IPS-11a (cell line): ENCODE results near the gene RANBP9.

Source experiments
- H3K4me3 ChIP-seq: one replicate; pipeline ENCODE4 v1.5.1; 2013; ENCODE audit warnings: low read depth, low read length, control low read depth

RANBP9 gene

DNA sequence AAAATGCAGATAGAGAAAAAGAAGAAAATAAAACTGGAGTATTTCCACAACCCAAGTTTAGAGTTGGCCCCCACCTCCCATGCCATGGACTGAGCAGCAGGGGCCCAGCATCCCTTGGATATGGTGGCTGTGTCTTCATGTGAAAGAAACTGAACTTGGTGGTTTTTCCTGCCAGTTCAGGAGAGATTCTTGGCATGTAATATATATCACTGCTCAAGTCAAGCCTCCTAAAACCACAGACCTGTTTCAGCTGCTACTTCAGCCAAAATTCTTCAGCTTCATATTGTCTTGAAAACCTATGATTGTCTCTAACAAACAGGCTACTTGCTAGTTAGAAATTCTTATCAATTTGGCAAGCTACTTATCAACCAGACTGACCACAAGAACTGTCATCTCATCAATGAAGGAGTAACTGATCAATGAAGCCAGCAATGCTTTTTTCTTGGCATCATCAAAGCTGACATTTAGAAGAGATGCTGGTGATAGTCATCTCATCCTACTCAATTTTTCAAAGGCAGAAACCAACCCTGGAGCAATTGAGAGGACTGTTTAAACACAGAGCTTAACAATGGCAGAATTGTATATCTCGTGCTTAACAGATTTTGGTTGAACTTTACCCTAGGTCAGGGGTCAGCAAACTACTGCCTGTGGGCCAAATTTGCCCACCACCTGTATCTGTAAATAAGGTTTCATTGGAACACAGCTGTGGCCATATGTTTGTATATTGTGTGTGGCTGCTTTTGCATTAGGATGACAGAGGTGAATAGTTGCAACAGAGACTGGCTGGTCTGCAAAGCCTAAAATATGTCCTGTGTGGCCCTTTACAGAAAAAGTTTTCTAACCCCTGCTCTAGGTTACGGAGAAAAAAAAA, 106.9 kb downstream of the RANBP9 start:
- H3K4me3 ChIP-seq: no peak overlapping the region

DNA sequence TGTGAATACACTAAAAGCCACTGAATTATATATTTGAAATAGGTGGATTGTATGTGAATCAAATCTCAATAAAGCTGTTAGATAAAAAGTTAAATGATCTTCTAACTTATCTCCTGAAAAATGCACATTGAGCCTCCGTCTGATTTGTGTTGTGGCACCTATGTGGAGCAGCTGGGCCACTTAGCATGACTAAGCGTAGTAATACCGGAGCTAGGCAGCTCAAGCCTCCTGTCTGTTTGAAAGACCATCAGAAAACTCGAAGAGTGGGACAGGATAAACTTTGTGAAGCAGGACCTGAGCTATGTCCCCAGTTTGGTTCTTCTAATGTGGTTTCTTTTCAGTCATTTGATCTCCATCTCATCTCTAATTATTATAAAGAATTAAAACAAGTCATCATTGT, 107.5 kb downstream of the RANBP9 start:
- no peak overlapping the region for H3K4me3 ChIP-seq

GRCh38 chr6:13600036-13600435, 111.6 kb downstream of the RANBP9 start:
- H3K4me3 ChIP-seq: no peak overlapping the region

- no peak overlapping the region for H3K4me3 ChIP-seq
These were observed 114.6 kb downstream of the RANBP9 start for GRCh38 chr6:13597073-13597472.

- no peak overlapping the region for H3K4me3 ChIP-seq
These were observed 117.9 kb downstream of the RANBP9 start for GRCh38 chr6:13593720-13594119.

GRCh38 chr6:13593103-13593502, 118.5 kb downstream of the RANBP9 start:
- no peak overlapping the region for H3K4me3 ChIP-seq

- no peak overlapping the region for H3K4me3 ChIP-seq
These were observed 120.3 kb downstream of the RANBP9 start for GRCh38 chr6:13591205-13591921.

DNA sequence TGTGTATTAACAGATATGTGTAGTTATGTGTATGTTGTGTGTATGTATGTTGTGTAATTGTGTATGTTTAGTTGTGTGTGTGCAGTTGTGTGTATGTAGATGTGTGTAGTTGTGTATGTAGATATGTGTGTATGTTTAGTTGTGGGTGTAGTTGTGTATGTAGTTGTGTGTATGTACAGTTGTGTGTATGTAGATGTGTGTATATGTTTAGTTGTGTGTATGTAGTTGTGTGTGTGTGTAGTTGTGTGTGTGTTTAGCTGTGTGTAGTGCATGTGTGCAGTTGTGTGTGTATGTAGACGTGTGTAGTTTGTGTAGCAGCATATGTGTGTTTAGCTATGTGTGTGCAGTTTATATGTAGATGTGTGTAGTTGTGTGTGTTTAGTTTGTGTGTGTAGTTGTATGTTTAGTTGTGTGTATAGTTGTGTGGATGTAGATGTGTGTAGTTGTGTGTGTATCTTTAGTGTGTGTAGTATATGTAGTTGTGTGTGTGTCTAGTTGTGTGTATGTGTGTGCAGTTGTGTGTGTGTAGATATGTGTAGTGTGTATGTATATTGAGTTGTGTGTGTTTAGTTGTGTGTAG, 121.0 kb downstream of the RANBP9 start:
- no peak overlapping the region for H3K4me3 ChIP-seq

- H3K4me3 ChIP-seq: no peak overlapping the region
These were observed 121.8 kb downstream of the RANBP9 start for GRCh38 chr6:13589801-13590200.

DNA sequence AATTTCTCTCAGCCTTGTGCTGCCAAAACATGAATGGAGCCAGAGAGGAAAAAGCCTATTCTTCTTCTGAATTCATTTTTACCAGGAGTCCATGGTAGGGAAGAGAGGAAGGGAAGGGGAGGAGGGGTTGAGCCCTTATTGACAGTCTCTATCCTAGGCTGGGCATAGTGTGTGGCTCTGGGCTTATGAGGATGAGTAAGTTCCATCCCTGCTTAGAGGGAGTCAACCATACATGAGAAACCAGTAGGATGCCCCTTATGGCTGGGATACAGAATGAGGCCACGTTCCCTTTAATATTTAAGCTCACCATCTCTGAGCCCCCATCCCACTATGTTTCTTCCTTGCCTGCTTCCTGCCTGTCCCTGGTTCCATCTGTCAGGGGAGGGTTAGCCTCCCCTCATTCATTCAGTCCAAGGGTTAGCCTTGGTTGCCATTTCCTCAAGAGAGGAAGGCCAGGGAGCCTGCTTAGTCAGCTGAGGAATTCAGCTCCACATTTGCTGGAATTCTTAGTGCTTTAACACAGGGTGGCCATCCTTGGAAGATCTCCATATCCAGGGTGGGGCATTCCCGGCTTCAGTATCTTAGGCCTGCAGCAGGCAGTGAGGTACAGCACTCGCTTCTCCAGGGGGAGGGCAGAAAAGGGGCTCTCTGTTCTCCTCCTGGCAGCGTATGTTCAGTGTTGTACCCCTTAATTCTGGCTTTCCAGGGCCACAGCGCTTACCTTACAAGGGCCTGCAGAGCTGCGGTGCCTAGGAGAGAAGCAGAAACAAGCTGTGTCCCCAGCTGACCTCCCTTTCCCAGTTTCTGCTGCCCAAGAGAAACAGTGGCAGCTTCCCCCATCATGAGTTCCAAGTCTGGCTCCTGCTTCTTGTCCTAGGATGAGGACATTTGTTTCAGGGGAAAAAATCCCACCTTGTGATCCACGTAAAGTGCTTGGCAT, 124.8 kb downstream of the RANBP9 start:
- H3K4me3 ChIP-seq: no peak overlapping the region

GRCh38 chr6:13581700-13582229, 129.9 kb downstream of the RANBP9 start:
- H3K4me3 ChIP-seq: no peak overlapping the region

- no peak overlapping the region for H3K4me3 ChIP-seq
These were observed 131.7 kb downstream of the RANBP9 start for GRCh38 chr6:13579911-13580310.

DNA sequence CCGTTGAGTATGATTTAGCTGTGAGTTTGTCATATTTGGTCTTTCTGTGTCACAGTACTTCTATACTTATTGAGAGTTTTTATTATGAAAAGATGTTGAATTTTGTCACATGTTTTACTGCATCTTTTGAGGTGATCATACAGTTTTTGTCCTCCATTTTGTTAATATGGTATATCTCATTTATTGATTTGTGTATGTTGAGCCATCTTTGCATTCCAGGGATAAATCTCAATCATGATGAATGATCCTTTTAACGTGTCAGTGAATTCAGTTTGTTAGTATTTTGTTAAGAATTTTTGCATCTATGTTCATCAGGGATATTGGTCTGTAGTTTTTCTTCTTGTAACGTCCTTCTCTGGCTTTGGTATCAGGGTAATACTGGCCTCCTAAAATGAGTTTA, 133.7 kb downstream of the RANBP9 start:
- no peak overlapping the region for H3K4me3 ChIP-seq

DNA sequence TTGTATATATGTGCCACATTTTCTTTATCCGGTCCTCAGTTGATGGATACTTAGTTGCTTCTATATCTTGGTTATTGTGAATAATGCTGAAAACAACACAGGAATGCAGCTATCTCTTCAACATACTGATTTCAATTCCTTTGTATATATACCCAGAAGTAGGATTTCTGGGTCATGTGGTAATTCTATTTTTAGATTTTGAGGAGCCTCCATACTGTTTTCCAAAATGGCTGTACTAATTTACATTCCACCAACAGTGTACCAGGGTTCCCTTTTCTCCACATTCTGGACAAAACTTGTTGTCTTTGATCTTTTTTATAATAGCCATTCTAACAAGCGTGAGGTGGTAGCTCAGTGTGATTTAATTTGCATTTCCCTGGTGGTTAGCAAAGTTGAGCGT, 135.6 kb downstream of the RANBP9 start:
- no peak overlapping the region for H3K4me3 ChIP-seq

DNA sequence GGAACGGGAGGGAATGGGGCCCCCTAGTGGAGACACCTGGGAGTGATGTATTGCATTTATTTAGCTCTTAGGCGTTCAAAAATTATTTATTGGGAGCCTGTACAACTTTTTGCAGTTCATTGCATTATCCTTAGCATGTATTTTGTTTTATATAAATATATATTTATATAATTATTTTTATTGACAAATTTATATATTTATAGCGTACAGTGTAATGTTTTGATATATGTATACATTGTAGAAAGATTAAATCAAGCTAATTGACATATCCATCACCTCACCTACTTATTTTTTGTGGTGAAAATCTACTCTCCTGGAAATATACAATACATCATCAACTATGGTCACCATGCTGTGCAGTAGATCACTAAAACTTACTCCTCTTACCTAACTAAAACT, 136.3 kb downstream of the RANBP9 start:
- peak overlapping the region; percentile 77 for H3K4me3 ChIP-seq

GRCh38 chr6:13574571-13575376, 136.9 kb downstream of the RANBP9 start, which contains the start of gene SIRT5:
Gene SIRT5, plus strand, starts transcription at chr6:13574601. Its CDS starts 9,510 bp downstream, at chr6:13584111.
- peak within 1 kb of the TSS; percentile 77 for H3K4me3 ChIP-seq

- peak overlapping the region; percentile 77 for H3K4me3 ChIP-seq
These were observed 137.5 kb downstream of the RANBP9 start for GRCh38 chr6:13574149-13574570.

DNA sequence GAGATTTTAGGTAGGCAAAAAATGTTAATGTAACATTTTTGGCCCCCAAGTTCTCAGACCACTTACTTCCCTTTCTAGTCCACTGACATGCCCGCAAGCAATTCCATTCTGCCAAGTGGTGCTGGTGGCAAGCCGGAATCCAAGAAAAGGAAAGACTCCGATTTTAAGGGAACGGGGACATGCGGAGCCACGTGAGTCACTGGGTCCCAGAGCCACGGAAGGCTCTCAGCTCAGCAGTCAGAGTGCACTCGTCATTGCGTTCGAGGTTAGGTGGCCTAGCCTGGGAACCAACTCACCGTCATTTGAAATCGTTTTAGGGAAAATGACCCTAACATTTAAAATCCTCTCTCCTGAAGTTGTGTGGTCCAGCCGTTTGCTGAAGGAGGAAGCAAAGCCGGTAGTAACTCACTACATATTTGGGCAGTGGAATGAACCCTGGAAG, 137.9 kb downstream of the RANBP9 start:
- H3K4me3 ChIP-seq: peak overlapping the region; percentile 51

DNA sequence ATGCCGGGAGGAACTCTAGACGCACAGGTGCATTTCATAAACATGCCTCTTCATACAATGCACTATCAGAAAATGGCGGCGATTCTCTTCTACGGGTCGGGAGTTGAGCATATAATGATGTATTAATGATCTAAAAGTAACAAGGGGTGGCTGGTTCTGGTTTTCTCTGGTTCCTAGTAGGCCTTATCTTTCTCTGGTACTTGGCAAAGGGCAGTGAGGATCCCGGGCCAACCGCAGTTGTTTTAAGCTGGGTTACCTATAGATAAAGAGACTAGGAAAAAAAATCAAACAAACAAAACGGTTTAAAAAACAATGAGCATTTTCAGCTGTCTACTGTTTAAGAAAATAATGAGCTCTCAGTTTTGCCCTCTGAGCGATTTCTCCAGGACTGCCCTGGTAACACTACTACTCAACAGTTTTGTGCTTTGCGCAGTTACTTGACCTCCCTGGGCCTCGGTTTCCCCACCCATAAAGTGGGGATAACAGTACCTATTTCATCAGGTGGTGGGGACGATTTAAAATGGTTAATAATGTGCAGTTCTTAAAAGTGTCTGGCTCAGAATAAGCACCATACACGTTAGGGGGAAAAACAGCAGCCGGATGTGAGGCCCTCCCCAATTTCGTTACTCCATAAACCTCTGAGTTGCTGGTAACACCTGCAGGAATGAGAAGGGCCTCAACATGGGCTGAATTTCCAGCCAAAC, 138.5 kb downstream of the RANBP9 start:
- H3K4me3 ChIP-seq: no peak overlapping the region
